ENCODE data around the gene KCNQ1OT1. TPM values are rescaled to one million over a fixed set of nuclear protein-coding genes. Genes with fewer than 3 reads are reported as not detected.

Gene KCNQ1OT1
- total and polyA plus RNA-seq, 9 of the 15 experiments (the other 6 are each of a cell fraction or from before 2014, with no cell fraction given) = 0.04 to 2.3 (median 0.74) TPM

DNA sequence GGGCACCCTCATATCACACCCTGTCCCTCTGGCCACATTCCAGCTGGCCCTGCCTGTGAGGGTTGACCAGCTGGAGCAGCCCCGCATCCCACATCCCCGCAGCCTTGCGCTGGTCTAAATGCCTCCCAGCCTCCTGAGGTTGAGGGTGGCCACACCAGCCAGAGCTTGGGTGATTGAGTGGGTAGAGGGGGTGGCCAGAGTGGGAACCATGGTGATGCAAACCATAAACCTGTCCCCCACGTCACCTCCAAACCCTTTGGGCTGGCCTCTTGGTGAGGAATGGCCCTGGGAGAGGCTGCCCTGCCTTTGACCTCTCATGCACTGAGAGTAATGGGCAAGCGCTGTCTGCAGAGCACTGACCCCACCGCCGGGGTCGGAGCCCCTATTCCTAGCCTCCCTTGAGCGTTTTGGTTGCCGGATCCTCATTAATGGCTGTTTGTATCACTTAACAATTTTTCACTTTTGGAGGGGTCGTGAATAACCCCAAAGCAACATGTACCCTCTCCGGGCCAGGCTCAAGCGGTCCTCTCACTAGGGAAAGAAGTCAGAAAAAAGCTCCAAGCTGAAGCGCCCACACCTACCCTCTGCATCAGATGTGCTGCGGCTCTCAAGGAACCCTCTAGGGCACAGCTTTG lies 16.0 kb upstream of the KCNQ1OT1 start (continued):
- TF ChIP-seq ZBTB40 (IDR thresholded peaks at IDR 0.05) = no peak
- no peak for TF ChIP-seq ZBTB40 (CRISPR knock-in tag; IDR thresholded peaks at IDR 0.05)
- no peak for TF ChIP-seq ZNF232 (CRISPR knock-in tag; IDR thresholded peaks at IDR 0.05)
- TF ChIP-seq SP1 (CRISPR knock-in tag; IDR thresholded peaks at IDR 0.05) = no peak
- TF ChIP-seq, protein P1, sequence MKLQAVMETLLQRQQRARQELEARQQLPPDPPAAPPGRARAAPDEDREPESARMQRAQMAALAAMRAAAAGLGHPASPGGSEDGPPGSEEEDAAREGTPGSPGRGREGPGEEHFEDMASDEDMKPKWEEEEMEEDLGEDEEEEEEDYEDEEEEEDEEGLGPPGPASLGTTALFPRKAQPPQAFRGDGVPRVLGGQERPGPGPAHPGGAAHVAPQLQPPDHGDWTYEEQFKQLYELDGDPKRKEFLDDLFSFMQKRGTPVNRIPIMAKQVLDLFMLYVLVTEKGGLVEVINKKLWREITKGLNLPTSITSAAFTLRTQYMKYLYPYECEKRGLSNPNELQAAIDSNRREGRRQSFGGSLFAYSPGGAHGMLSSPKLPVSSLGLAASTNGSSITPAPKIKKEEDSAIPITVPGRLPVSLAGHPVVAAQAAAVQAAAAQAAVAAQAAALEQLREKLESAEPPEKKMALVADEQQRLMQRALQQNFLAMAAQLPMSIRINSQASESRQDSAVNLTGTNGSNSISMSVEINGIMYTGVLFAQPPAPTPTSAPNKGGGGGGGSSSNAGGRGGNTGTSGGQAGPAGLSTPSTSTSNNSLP (IDR thresholded peaks at IDR 0.05; ENCODE audit: borderline replicate concordance, low read depth, low read length) = no peak
- no peak for TF ChIP-seq COPS2 (conservative IDR thresholded peaks at IDR 0.05)
- TF ChIP-seq POLR2AphosphoS5 (IDR thresholded peaks at IDR 0.05; ENCODE audit: control insufficient read depth, insufficient read depth, low read depth, low read length) = no peak
- TF ChIP-seq ZNF124 (CRISPR knock-in tag; IDR thresholded peaks at IDR 0.05) = no peak
- TF ChIP-seq RBM39 (optimal IDR thresholded peaks at IDR 0.05; ENCODE audit: low read depth, low read length) = no peak
